GM21526 (cell line): ENCODE data around the gene RNF166.

Source experiments
- ATAC-seq: cut with Tn5 transposase; IDR thresholded peaks from one replicate; pipeline ENCODE4 v1.9.1; 2021; ENCODE audit warnings: moderate library complexity; ENCODE audit not compliant: unreplicated experiment, low FRiP score

RNF166 gene

GRCh38 chr16:88695218-88695617 is 11.0 kb downstream of the RNF166 start:
- no peak for ATAC-seq

DNA sequence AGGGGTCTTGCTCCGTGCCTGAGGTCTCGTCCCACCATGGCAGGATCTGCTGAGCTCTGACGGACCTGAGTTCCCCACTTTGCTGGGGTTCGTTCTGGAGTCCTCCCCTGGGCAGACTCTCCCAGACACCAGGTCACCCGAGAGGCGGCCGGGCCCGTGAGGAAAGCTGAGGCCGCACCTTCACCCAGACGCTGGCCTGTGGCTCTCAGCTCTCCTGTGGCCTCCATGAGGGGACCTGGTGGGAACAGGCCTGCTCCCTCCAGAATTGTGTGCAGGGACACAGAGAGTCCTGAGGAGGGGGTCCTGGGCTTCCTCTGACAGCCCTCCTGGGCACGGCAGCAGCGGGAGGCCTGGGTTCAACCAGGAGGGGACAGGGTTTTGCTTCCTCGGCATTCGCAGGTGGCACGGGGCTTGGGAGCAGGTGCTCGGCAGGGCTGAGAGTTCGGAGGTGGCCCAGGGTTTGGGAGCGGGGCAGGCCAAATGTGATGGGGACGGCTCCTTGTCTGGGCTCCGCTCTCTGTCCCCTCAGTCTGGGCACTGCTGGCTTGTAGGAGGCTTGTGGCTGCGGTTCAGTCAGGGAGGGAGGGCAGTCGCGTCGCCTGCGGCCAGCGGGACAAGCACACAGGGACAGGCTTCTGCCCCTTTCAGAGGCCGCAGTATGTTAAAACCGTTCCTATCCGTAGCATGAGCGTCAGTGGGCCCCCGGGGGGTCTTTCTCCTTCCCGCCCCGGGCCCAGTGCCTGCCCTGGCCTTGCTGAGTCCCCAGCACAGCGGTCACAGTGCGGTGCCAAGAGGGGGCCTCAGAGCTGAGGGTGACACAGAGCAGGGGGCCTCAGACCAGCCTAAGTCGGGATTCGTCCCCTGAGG is 11.8 kb downstream of the RNF166 start:
- no peak for ATAC-seq

- ATAC-seq: no peak
These were observed 12.6 kb downstream of the RNF166 start for GRCh38 chr16:88693420-88694177.

DNA sequence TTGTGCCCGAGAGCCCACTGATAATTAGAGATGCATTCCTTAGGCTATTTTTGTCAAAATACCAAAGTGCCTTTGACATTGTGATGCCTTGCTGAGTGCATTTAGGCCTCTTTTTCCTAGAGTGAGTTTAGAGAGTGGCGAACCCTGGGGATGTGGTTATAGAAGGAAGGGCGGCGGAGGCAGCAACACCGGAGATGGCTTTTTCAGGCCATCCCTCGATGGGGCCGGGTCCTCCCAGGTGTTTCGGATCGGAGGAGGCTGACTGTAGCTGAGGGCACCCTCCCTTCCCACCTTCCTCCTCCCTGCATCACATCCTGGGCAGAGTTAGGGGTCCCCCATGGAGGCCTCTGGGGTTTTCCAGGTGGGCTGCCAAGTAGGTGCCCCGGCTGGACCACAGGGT is 13.3 kb downstream of the RNF166 start:
- ATAC-seq: no peak

DNA sequence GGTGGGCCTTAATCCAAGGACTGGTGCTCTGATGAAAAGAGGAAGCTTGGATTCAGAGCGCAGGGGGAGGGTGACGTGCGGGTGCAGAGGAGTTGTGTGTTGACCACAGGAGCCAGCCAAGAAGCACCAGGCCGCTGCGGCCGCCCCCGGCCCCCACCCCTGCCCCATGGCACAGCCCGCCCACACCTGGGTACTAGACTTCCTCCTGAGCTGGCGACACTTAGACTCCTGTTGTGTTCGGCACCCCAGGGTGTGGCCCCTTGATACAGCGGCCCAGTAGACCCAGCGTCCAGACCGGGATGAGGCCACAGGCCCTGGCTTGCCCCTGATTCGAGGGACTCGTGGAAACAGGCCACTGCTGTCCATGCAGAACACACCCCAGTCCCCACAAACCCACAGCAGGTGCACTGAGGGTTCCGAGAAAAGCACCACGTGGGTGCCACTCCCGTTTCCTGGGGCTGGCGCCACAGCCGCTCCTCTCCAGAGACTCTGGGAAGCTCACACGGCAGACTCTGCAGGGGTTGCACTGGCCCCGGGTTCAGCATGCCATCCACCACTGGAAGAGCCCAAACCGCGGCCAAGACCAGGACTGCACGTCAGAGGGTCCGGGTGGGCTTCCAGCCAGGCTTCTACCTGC is 14.2 kb downstream of the RNF166 start:
- ATAC-seq: no peak

DNA sequence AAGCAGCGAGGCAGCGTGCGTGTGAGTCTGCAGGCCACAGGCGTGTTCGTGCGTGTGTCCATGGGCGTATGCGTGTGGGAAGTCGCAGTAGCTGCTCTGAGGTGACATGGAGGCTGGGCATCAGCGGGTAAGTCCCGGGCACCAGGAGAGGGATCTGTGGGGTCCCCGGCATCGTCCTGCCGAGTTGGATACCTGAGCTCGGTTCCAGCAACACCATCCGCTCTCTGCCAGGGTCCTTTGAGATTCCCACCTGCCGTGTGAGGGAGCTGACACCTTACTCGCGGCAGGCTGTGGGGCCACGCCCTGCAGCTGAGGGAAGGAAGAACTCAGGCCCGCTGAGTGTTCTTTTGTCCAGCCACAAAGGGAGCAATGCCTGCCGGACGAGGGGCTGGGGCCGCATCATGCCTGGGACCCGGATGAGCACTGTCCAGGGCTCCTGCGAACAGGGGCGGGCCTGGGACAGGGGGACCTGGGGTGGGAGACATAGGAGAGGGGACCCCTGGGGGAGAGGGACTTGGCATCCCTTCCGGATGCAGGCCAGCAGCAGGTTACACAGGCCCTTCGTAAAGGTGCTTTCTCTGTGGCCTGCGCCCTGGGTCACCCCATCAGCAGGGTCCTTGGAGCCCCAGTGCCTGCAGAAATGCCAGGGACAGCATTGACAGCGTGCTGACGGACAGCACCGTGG is 14.9 kb downstream of the RNF166 start:
- no peak for ATAC-seq

DNA sequence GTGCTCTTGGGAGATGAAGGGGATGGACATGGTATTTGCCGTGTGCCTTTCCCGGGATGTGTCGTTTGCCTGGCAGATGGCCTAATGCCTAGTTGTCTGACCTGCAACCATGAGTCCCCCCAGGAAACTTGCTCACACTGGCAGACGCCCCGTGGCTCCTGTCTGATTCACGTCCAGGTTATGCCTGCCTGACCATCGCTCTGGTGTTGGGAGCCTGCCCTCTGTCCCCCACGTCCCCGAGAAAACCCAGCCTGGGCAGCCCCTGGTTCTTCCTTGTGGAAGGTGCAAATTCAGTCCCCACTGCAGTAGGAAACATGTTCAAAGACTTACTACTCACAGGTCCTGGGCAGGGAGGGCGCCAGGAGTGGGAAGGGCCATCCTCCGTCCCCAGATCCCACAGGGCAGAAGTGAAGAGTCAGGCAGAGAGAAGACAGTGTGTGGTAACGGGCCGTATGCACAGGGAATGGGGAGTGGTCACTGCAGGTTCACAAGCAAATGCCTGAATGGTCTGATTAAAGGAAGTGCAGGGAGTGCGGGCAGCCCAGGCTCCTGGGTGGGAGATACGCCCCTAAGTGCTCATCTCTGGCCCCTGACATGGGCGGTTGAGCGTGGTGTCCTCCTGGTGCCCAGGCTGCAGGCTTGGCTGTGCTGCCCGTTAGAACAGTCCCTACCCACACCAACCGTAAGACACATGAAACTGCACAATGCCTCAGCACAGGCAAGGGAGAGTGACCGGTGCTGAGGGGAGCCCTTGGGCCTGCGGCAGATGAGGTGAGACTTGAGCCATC is 15.7 kb downstream of the RNF166 start:
- no peak for ATAC-seq

DNA sequence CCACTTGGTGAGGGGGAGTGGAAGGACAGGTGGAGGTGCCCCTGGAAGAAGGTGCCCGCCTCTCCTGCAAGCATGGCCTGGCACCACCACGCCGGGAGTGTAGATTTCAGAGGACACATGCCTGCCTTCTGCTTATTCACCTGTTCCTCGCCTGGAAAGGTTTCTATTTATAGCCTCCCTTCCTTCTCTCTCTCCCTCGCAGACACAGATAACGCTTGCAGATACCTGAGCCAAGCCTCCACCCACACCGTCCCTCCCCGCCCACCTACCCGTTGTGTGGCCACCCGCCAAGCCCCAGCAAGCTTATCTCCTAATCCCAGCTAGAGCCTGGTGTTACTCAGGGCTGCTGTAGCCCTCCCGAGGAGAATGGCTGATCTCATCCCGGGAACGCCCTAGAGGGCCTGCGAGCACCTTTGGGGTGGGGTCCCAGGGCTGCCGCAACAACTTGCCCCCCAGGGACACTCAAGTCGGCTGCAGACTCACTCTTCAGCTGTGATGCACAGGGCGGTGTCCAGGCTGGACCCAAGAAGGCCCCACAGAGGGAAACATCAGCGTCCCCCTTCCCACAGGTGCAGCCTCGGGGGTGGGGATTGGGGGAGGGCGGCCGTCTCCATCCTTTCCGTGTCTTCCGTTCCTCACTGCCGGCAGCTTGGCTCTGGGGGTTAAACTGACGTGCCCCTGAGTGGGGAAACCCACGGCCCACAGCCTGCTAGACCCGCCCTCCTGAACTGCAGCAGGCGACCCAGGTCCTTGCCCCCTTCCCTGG is 18.0 kb downstream of the RNF166 start:
- no peak for ATAC-seq

DNA sequence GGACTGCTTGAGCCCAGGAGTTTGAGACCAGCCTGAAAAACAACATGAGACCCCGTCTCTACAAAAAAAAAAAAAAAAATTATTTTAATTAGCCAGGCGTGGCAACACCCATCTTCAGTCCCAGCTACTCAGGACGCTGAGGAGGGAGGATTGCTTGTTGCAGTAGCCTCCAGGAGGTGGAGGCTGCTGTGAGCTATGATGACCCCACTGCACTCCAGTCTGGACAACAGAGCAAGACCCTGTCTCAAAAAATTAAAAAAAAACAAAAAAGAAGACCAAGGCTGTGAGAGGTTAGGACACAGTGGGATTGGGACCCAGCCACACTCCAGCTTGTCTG is 18.6 kb downstream of the RNF166 start:
- ATAC-seq: no peak

GRCh38 chr16:88687254-88687576 is 19.0 kb downstream of the RNF166 start:
- ATAC-seq: no peak

- peak; percentile 49 for ATAC-seq
These were observed 19.6 kb downstream of the RNF166 start, which contains the start of gene SNAI3 for GRCh38 chr16:88686439-88687253. Gene SNAI3 (minus strand): TSS chr16:88686507. CDS start chr16:88686406, 101 bp downstream.

GRCh38 chr16:88686062-88686438 is 20.2 kb downstream of the RNF166 start:
- peak; percentile 4 for ATAC-seq

DNA sequence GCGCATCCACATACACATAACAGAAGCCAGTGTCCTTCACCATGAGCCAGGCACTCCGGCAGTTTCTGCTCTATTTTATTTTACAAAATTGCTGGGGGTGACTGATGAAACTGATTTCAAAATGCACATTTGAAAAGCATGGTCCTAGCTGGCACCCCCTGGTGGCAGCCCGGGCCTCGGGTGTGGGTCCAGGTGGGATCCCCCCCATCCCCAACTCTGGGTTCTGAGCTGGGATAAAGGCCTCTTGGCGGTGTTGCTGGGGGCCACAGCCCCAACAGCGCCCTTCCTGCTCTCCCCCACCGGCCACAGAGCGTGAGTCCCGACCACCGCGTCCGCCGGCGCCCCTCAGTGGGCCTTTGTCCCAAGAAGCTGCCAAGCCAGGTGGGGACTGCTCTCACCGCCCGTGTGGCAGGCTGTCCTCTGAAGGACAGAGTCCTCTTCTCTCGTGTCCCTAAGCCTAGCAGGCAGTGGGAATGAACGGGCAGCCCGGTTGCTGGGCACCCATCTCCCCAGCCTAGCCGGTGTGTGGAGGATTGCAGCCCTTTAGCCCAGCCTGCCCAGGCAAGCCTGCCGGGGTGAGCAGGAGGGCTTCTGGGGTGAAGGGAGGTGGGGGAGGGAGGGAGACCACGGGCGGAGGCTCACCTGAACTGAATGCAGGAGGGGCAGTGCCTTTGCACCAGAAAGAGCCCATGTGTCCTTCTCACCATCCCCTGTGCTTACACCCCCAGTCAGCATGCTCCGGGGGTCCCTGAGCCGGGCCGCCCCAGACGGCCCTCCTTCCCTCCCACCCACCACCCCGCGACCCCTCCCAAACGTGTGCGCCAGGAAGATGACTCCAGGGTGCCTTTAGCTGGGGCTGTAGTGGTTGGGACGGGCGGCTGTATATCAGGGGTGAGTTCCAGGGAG is 20.8 kb downstream of the RNF166 start:
- no peak for ATAC-seq

GRCh38 chr16:88684569-88685155 is 21.5 kb downstream of the RNF166 start:
- ATAC-seq: no peak

GRCh38 chr16:88681709-88682451 is 24.3 kb downstream of the RNF166 start:
- ATAC-seq: peak; percentile 74

- no peak for ATAC-seq
These were observed 25.0 kb downstream of the RNF166 start for GRCh38 chr16:88681084-88681680.
